ENCODE results near the gene EPN2.

EPN2 gene

DNA sequence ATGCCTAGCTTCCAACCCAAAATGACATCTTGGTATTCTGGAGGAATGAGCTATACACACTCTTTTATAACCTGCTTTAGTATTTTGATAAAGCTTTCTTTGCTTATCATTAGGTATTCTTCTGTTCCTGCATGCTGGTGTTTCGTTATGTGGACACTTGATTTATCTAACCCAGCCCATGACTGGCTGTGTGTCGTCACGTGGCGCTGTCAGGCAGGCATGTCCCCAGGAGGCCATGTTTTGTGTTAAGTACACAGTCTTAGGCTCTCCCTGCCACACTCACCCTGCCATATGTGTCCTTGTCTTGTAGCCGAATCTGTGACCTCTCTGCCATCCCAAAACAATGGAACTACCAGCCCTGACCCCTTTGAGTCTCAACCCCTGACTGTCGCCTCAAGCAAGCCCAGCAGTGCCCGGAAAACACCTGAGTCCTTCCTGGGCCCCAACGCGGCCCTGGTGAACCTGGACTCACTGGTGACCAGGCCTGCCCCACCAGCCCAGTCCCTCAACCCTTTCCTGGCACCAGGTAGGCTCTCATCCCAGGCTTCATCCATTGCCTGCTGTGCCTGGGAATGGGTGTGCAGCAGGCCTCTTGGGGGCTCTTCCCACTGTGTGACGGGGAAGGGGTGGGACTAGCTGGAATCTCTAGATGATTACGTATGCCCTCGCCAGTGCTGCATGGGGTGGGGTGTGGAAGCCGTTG is 94.5 kb downstream of the EPN2 start:
- H3K27ac ChIP-seq = peak overlapping the region; percentile 2; the same call in 1 of the 2 replicates
- TF ChIP-seq, protein P1, sequence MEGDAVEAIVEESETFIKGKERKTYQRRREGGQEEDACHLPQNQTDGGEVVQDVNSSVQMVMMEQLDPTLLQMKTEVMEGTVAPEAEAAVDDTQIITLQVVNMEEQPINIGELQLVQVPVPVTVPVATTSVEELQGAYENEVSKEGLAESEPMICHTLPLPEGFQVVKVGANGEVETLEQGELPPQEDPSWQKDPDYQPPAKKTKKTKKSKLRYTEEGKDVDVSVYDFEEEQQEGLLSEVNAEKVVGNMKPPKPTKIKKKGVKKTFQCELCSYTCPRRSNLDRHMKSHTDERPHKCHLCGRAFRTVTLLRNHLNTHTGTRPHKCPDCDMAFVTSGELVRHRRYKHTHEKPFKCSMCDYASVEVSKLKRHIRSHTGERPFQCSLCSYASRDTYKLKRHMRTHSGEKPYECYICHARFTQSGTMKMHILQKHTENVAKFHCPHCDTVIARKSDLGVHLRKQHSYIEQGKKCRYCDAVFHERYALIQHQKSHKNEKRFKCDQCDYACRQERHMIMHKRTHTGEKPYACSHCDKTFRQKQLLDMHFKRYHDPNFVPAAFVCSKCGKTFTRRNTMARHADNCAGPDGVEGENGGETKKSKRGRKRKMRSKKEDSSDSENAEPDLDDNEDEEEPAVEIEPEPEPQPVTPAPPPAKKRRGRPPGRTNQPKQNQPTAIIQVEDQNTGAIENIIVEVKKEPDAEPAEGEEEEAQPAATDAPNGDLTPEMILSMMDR (conservative IDR thresholded peaks at IDR 0.05; ENCODE audit: low read depth) = no peak
- POLR2A ChIA-PET (ENCODE audit: low non-redundant PET) = no interaction called here
- CTCF ChIA-PET = interaction anchor here (1.2 kb wide), 1 partner anchor 31 kb away, joined by 3 read pairs; no protein-coding TSS in a partner anchor
- DNase-seq (ENCODE audit: low spot score) = no peak

GRCh38 chr17:19332371-19333131 is 95.4 kb downstream of the EPN2 start:
- H3K27ac ChIP-seq = peak overlapping the region; percentile 6
- CTCF ChIA-PET = interaction anchor here (1.2 kb wide), 1 partner anchor 31 kb away, joined by 3 read pairs; no protein-coding TSS in a partner anchor
- POLR2A ChIA-PET (ENCODE audit: low non-redundant PET) = no interaction called here
- TF ChIP-seq, protein P1 (conservative IDR thresholded peaks at IDR 0.05; ENCODE audit: low read depth) = no peak
- DNase-seq (ENCODE audit: low spot score) = no peak

GRCh38 chr17:19333132-19333440 is 95.9 kb downstream of the EPN2 start:
- DNase-seq (ENCODE audit: low spot score) = no peak
- TF ChIP-seq, protein P1 (conservative IDR thresholded peaks at IDR 0.05; ENCODE audit: low read depth) = no peak
- peak overlapping the region; percentile 6 for H3K27ac ChIP-seq
- POLR2A ChIA-PET (ENCODE audit: low non-redundant PET) = no interaction called here
- CTCF ChIA-PET = no interaction called here

- TF ChIP-seq, protein P1 (conservative IDR thresholded peaks at IDR 0.05; ENCODE audit: low read depth) = no peak
- DNase-seq (ENCODE audit: low spot score) = no peak
- H3K27ac ChIP-seq = peak overlapping the region; percentile 6
- ChIA-PET CTCF (no interaction called here), POLR2A (ENCODE audit: low non-redundant PET) (no interaction called here)
These were observed 96.6 kb downstream of the EPN2 start for GRCh38 chr17:19333736-19334290.

DNA sequence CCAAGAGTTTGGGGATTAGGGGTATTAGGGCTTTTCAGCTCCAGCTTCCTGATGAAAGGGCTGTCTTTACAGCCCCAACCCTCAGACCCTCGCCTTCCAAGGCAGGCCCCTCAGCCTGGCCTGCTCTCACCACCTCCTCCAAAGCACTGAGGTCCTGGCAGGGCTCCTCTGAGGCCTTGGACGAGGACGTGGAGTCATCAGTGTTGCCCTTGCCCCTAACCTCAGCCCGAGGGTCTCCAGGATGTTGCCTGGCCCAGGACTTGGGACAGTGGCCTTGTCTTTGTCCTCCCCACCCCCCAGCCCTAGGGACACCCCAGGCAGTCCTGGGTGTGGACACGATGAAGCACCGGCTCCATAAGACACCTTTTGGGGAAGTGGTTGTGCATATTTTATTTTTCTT is 97.2 kb downstream of the EPN2 start:
- ChIA-PET CTCF (no interaction called here), POLR2A (ENCODE audit: low non-redundant PET) (no interaction called here)
- TF ChIP-seq, protein P1 (conservative IDR thresholded peaks at IDR 0.05; ENCODE audit: low read depth) = no peak
- no peak for DNase-seq (ENCODE audit: low spot score)
- H3K27ac ChIP-seq = 0 out of 2 replicates have a peak overlapping the region, but pooled peaks have one; percentile 17

DNA sequence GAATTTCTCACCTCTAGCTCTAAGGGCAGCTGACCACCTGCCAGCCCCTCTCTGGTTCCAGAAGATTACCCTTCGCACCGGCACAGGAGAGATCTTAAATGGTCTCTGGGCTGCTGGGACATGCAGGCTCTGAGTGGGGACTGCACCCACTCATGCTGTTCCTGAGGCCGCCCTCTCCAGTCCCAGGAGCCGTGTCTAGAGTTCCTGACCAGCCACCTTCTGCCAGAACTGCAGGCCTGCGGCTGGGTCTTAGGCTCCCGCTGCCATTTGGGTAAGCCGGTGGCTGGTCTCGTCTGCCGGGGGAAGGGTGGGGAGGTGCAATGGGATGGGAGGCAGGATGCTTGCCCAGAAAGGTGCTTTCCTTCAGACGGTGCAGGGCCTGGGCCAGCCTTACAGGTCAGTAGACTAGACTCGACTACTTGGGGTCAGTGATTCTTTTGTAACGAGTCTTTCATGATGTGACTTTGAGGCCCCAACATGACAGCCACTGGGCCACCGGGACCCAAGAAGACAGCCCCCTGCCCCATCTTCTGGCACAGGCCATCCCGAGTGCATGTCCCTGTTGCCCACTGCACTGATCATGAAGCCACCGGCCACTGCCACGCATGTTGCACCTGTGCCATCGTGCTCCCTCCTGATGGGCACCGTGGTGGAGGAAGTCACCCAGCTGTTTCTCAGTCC is 98.9 kb downstream of the EPN2 start:
- TF ChIP-seq, protein P1 (conservative IDR thresholded peaks at IDR 0.05; ENCODE audit: low read depth) = no peak
- ChIA-PET POLR2A (ENCODE audit: low non-redundant PET) (no interaction called here), CTCF (no interaction called here)
- no peak for DNase-seq (ENCODE audit: low spot score)
- peak overlapping the region; percentile 15; the same call in 1 of the 2 replicates for H3K27ac ChIP-seq

Data from RWPE1 (cell line).